Activated CD4-positive, alpha-beta T cell treated with anti-CD3 and anti-CD28 coated beads for 1 hour (primary cell): Measurements from ENCODE around the gene RPL7A.
"Not testable (repeated sequence)": the region's sequence is repeated elsewhere in the genome, so short reads cannot be mapped to it uniquely, and the experiment has no call there.

Experiments
- DNase-seq: peaks from one replicate; pipeline ENCODE4 v3.0.0-alpha.2; 2020

Gene RPL7A

GRCh38 chr9:133370685-133371084, 22.7 kb downstream of the RPL7A start:
- DNase-seq = no peak

GRCh38 chr9:133371261-133371711, 23.3 kb downstream of the RPL7A start:
- DNase-seq = peak; percentile 46

GRCh38 chr9:133372144-133372543, 24.1 kb downstream of the RPL7A start:
- no peak for DNase-seq

GRCh38 chr9:133374612-133375115, 26.6 kb downstream of the RPL7A start:
- DNase-seq = no peak

DNA sequence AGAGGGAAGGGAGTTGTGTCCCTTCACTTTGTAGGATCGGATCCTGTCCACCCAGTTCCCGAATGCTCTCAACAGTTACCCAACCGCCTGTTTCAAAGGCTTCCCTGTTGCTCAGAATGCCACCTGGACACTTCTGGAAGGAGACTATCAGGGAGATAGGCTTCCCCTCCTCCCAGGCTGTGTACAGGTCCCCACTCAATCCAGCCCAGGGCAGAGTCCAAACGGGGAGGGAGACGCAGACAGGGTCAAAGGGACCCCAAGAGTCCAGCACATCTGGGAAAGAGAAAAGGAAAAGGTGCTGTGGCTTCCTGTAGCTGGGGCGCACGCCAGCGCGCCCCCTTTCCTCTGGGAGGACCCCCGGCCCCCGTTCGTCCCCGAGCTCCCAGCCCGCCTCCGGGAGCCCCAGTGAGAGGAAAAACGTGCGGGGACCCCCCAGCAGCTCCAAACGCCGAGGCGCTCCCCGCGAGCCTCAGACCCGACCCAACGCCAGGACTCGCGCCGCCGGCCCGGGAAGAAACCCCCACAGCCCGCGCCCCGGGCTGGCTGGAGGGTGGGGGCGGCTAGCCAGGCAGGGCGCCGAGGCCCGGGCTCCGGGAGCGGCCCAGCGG, 27.2 kb downstream of the RPL7A start:
- no peak for DNase-seq

- DNase-seq = peak; percentile 90
These were observed 28.0 kb downstream of the RPL7A start, which contains the start of the genes STKLD1 and SURF4 for GRCh38 chr9:133375724-133376654. TSS of gene STKLD1 (plus strand) at chr9:133376366. CDS start at chr9:133376474, 108 bp downstream. TSS of gene SURF4 (minus strand) at chr9:133376060. CDS start at chr9:133375969, 91 bp downstream.

DNA sequence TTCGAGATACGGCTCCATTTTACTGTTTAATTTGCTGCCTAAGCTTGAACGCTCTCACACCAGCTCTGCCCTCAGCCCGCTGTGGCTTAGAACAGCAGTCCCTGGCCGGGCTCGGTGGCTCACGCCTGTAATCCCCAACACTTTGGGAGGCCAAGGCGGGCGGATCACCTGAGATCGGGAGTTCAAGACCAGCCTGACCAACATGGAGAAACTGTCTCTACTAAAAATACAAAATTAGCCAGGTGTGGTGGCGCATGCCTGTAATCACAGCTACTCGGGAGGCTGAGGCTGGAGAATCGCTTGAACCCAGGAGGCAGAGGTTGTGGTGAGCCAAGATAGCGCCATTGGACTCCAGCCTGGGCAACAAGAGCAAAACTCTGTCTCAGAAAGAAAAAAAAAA, 29.3 kb downstream of the RPL7A start:
- not testable (repeated sequence) for DNase-seq

- DNase-seq = no peak
These were observed 29.8 kb downstream of the RPL7A start for GRCh38 chr9:133377721-133378216.

DNA sequence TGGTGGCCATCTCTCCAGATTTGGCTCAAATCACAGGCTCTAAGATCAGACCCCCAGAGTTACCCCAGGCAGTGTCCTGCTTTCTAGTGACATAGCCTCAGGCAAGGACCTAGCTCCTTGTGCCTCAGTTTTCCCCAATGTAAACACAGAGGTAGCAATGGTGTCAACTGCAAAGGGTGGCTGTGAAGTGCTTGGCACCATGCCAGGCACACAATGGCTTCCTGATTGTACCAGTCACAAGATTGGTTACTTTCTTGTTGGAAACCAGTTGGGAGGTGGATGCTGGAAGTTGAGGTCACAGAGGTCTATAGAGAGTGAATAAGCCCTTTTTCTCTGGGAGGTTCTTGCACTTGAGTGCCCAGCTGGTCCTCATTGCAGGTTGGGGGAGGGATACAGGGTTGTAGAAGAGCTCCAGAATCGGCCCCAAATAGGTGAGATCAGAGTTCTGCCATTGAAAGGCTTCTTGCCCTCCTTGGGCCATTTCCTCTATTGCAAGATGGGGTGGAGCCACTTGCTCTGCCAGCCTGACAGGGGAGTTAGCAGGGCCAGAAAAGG, 30.5 kb downstream of the RPL7A start:
- DNase-seq = no peak

DNA sequence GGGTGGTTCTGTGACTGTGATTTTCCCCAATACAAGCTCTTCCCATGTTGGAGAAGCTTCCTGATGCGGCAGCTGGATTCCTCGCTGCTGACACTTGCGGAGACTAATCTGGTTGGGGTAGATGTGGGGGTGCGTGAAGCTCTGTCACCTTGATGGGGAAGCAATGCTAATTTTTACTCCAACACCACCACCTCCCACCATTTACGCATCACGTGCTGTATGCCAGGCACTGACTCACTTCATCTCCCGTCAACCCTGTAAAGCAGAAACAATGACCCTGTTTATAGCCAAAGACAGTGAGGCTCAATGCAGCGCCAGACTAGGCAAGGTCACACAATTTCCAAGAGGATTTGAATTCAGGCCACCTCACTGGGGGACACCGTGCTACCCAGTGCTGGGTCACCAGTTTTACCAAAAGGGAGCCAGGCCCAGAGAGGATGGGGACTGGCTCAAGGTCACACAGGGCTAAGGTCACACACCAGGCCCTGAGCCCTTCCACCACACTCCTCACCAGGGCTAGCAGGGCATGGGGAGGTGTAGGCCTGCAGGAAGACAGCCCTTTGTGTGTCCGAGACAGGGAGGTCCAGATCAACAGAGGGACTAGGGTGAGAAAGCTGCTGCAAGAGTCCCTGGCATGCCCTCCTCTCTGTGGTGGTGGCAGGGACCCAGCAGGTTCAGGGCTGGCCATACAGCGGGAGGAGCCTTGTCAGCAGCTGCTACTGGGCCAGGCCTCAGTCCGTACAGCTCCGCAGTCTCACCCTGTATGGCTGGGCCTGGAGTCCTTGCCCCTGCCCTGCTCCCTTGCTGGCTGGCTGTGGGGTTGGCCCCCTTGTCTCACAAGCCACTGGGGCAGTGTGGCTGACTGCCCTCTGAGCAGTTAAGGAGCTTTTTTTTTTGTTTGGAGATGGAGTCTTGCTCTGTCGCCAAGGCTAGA, 31.4 kb downstream of the RPL7A start:
- no peak for DNase-seq

GRCh38 chr9:133380734-133381133, 32.7 kb downstream of the RPL7A start:
- no peak for DNase-seq

DNA sequence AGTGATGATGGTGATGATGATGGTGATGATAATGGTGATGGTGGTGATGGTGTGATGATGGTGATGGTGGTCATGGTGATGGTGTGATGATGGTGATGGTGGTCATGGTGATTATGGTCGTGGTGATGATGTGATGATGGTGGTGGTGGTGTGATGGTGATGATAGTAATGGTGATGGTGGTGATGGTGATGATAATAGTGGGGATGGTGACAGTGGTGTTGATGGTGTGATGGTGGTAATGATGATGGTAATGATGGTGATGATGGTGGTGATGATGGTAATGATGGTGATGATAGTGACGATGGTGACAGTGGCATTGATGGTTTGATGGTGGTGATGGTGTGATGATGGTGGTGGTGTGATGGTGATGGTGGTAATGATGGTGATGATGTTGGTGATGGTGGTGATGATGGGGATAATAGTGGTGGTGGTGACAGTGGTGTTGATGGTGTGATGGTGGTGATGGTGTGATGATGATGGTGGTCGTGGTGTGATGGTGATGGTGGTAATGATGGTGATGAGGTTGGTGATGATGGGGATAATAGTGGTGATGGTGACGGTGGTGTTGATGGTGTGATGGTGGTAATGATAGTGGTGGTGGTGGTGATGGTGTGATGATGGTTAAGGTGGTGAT, 34.6 kb downstream of the RPL7A start:
- no peak for DNase-seq

DNA sequence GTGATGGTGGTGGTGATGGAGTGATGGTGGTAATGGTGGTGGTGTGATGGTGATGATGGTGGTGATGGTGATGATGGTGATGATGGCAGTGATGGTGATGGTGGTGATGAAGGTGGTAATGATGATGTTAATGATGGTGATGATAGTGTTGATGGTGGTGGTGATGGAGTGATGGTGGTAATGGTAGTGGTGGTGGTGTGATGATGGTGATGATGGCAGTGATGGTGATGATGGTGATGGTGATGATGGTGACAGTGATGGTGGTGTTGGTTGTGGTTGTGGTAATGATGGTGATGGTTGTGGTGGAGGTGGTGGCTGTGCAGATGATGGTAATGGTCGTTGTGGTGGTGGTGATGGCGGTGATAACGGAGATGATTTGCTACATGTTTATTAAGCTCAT, 35.4 kb downstream of the RPL7A start:
- no peak for DNase-seq

- no peak for DNase-seq
These were observed 36.8 kb downstream of the RPL7A start for GRCh38 chr9:133384736-133385321.

- no peak for DNase-seq
These were observed 37.4 kb downstream of the RPL7A start for GRCh38 chr9:133385452-133385851.

GRCh38 chr9:133386338-133386737, 38.3 kb downstream of the RPL7A start:
- DNase-seq = no peak

DNA sequence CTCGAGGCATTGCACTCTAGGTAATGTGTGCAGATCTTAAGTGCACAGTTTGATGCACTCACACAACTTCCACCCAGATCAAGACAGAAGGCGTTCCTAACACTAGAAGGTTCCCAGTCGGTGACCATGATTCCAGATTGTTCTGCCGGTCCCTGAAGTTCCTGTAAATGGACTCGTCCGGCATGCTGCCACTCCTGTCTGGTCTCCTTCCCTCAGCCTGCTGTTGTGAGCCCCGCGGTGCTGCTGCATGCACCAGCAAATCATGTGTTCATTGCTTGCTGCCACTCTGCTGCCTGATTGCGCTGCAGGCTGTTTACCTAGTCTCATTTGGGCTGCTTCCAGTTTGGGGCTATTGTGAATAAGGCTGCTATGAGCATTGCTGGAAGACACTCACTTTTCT, 39.7 kb downstream of the RPL7A start:
- no peak for DNase-seq

DNA sequence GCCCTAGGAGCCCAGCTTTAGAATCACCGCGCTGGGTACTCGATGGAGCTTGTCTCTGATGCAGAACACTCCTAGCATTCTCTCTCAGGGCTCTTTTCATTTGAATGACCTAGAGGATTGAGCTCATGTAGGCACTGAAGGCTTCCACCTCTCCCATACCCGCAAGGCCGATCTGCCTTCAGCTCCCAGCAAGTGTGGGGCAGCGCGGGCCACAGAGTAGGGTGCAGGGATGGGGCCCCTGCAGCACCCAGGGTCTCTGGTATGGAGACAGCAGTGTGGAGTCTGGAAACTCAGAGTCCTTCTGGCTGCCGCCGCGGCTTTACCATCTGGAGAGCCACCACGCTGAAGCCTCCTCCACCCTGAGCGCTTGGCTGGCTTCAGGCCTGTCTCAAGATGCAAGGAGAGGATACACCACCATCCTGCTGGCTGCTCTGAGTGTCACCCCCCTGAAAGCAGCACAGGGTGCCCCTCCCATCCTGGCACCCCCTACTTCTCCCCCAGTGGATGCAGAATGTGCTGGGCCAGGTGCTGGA, 41.1 kb downstream of the RPL7A start:
- DNase-seq = no peak

DNA sequence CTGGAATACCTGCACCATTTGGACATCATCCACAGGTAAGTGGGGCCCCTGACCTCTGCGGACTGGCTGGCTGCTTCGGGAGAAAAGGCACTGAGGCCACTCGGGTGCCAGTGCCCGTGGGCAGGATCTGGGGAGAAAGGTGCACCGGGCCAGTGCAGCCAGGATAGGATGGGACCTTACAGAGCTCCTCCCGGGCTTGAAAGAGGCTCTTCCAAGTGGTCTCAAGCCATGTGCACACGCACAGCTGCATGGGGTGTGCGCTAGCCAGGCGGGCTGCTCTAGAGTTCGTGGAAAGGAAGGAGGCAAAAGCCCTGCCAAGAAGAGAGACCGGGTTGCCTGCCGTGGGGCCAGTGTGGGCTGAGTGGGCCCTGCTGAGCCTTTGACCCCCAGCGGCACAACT, 41.5 kb downstream of the RPL7A start:
- no peak for DNase-seq

- DNase-seq = no peak
These were observed 42.7 kb downstream of the RPL7A start for GRCh38 chr9:133390713-133391112.

GRCh38 chr9:133391449-133391848, 43.4 kb downstream of the RPL7A start:
- DNase-seq = not testable (repeated sequence)
